22Rv1 (cell line): ENCODE measurements around the gene TMTC2.

Experiments
- H3K27ac ChIP-seq: fragments of 450-650 bp; 2 replicates; pipeline ENCODE4 v1.5.1; 2017
- ZFX ChIP-seq: fragments of 450-650 bp; IDR thresholded peaks from 2 replicates; pipeline ENCODE4 v1.6.1; 2017; ENCODE audit warnings: antibody characterized with exemption, borderline replicate concordance
- TF ChIP-seq, protein P1 (sequence below): fragments of 450-650 bp; IDR thresholded peaks from 2 replicates; pipeline ENCODE4 v1.5.1; 2017; ENCODE audit warnings: mild to moderate bottlenecking

TMTC2 gene

DNA sequence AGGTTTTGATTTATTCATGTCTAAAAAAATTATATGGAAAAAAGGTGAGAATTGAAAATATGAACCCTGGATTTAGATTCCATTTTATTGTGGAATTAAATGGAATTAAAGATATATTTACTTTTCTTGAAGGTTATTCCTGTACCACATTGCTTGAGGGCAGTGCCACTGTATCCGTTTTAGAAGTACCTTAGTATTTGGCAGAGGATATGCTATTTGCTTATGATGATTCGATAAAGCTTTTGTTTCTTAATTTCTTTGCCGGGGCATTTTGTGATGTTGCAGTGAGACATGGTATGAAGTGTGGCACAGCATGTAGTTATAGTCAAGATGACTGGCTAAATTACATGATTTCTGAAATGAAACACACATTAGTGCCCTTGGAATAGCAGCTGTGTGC is 7.6 kb downstream of the TMTC2 start:
- TF ChIP-seq, protein P1, sequence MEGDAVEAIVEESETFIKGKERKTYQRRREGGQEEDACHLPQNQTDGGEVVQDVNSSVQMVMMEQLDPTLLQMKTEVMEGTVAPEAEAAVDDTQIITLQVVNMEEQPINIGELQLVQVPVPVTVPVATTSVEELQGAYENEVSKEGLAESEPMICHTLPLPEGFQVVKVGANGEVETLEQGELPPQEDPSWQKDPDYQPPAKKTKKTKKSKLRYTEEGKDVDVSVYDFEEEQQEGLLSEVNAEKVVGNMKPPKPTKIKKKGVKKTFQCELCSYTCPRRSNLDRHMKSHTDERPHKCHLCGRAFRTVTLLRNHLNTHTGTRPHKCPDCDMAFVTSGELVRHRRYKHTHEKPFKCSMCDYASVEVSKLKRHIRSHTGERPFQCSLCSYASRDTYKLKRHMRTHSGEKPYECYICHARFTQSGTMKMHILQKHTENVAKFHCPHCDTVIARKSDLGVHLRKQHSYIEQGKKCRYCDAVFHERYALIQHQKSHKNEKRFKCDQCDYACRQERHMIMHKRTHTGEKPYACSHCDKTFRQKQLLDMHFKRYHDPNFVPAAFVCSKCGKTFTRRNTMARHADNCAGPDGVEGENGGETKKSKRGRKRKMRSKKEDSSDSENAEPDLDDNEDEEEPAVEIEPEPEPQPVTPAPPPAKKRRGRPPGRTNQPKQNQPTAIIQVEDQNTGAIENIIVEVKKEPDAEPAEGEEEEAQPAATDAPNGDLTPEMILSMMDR: no peak
- TF ChIP-seq ZFX: no peak
- no peak overlapping the region for H3K27ac ChIP-seq

DNA sequence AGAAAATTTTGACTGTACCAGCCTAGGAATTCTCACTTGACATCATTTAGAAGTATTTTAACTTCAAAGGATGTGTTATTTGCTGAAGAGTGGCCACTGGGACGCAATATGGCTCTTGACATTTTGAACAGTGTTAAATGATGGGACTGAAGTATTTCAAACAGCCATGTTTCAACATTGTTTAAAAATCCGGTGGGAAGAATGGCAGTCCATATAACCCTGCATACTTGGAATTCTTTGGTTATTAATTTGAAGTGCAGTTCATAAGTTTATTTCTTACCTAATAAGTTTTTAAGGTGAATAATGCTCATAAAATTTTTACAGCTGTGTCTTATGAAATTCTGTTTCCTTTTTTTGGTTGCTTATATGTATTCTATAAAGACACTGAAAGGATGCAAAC is 8.3 kb downstream of the TMTC2 start:
- TF ChIP-seq, protein P1: no peak
- no peak for TF ChIP-seq ZFX
- no peak overlapping the region for H3K27ac ChIP-seq

DNA sequence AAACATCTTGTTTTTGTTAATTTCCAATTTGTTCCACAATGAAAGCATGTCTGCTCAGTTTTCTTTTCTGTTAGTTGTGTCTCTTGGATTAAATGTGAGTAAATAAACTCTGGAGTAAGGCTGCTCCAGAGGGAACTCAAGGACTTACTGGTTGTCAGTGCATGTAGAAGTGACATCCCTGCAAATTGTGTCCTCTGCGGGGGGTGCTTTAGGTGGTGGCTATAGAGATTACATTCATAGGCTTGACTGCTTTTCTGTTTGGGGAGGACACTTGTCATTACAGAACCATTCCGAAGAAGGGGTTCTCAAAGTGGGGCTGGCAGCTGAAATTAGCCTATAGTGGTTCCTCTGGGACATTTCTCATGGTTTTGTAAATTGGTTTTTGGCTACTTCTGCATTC is 8.8 kb downstream of the TMTC2 start:
- TF ChIP-seq, protein P1: no peak
- no peak for TF ChIP-seq ZFX
- no peak overlapping the region for H3K27ac ChIP-seq

DNA sequence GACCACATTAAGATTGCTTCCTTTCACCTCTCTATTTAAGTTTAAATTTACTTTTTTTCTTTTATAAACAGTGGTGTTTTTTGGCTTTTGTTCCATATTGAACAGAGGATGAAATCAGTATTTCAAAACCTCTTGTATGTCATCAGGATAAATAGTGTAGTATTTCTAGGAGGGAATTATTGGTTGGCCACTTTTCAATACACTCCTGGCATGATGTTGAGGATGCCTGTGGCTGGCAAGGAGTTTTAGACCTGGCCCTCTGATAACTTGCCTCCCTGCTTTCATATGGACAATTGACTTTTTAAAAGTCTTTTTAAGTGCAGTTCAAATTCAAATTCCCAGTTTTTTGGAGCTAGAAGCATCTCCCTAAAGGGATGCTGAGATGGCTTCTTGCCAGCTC is 9.8 kb downstream of the TMTC2 start:
- H3K27ac ChIP-seq: no peak overlapping the region
- TF ChIP-seq ZFX: no peak
- TF ChIP-seq, protein P1: no peak

DNA sequence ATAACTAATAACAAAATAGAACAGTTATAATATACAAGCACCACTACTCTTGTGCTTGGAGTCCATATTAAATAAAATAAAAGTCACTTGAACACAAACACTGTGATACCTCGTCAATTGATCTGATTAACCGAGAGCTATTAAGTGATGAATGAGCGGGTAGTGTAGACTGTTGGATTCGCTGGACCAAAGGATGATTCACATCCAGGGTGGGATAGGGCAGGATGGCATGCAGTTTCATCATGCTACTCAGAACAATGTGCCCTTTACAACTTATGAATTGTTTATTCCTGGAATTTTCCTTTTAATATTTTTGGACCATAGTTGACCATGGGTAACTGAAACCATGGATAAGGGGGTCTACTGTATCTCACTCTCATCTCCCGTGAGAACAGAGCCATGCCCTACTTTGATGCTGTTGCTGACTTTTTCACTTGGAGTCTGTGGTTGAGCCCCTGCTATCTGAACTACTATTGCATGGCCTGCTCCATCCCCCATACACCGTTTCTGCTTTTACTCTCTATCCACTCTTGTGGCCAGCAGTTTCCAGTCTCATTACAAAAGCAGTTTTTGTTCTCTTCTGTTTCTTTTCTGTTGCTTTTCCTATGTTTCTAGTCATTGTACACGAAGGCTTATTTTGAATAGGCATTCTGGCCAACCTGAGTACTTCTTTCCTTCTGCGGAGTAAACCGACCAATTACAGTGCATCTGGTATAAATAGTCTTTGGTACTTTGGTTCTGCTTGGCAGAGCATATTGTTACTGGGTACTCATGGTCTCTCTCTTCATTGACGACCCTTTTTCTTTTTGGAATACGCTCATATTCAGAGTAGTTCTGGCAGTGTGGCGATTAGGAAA is 12.2 kb downstream of the TMTC2 start:
- TF ChIP-seq, protein P1: no peak
- no peak for TF ChIP-seq ZFX
- H3K27ac ChIP-seq: no peak overlapping the region

DNA sequence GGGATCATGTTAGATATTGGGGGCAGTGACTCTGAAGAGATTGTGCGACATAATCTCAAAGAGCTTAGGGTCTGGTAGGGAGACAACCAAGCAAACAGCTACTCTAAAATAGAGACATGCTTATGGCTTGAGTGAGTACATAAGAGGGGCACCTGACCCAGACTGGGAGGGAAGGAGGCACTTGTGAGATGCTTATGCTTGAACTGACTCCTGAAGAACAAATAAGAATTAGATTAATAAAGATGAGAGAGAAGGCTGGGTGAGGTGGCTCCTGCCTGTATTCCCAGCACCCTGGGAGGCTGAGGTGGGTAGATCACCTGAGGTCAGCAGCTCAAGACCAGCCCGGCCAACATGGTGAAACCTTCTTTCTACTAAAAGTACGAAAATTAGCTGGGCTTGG is 19.1 kb downstream of the TMTC2 start:
- no peak overlapping the region for H3K27ac ChIP-seq
- no peak for TF ChIP-seq ZFX
- TF ChIP-seq, protein P1: no peak

DNA sequence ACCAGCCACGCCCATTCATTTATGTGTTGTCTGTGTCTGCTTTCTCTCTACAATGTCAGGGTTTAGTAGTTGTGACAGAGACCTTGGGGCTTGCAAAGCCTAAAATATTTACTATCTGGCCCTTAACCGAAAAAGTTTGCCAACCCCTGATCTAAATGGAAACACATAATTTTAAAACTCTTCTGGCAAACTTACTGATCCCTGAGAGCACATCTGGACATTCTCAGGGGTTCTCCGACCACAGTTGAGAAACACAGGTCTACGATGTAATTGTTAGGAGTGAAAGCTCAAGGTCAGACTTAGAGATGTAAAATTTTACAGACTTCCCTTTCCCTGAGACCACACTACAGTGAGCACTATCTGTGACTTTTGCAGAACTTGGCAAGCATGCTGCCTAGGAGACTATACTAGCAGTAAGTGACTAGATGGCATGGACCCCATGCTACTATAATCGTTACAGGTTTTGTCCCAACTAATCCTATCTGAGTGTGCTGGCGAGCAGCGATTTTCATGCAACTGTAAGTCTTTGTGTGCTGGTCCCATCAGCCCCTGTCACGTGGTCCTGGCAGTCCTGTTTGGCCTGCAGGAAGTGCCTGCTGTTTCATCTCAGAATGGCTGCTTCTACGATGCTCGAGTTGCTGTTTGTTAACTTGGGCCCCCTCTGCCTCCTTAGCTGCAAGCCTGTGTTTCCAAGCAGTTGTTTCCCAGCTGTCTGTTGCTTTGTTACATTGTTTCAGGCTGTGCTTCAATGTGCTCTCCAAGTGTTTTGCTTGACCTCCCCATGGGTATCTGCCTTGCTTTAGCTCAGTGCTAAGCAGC is 21.6 kb downstream of the TMTC2 start:
- no peak overlapping the region for H3K27ac ChIP-seq
- TF ChIP-seq, protein P1: no peak
- no peak for TF ChIP-seq ZFX
